Skeletal muscle tissue (tissue), 4 donors: Measurements from ENCODE around the gene PLN. TPM values are rescaled to one million over a fixed set of nuclear protein-coding genes. Genes with fewer than 3 reads are reported as not detected.

Experiments
- H3K27ac ChIP-seq: one replicate; pipeline ENCODE4 v1.7.0; 2013; ENCODE audit warnings: mild to moderate bottlenecking, low read depth, low read length, inconsistent platforms
- H3K27me3 ChIP-seq, 3 donors: one replicate each; pipeline ENCODE4 v1.7.0; 2013; ENCODE audit warnings: low read length in 3 of 3; ENCODE audit not compliant: control insufficient read depth in 3 of 3, insufficient read depth in 3 of 3
- H3K36me3 ChIP-seq, 3 donors: one replicate each; pipeline ENCODE4 v1.7.0; 2013; ENCODE audit warnings: low read length in 3 of 3; ENCODE audit not compliant: control insufficient read depth in 3 of 3, insufficient read depth in 3 of 3
- H3K4me1 ChIP-seq, 3 donors: one replicate each; pipeline ENCODE4 v1.7.0; 2013; ENCODE audit warnings: low read length in 3 of 3, mild to moderate bottlenecking in 3 of 3; ENCODE audit not compliant: control insufficient read depth in 3 of 3, insufficient read depth in 3 of 3
- H3K4me3 ChIP-seq, 3 donors: one replicate each; pipeline ENCODE4 v1.7.0; 2013; ENCODE audit warnings: low read length in 3 of 3
- H3K9ac ChIP-seq, 3 donors: one replicate each; pipeline ENCODE4 v1.7.0; 2013; ENCODE audit warnings: low read length in 3 of 3, mild to moderate bottlenecking in 3 of 3, moderate library complexity in 2 of 3, low read depth in 1 of 3
- H3K9me3 ChIP-seq, 3 donors: one replicate each; pipeline ENCODE4 v1.7.0; 2013; ENCODE audit warnings: low read length in 3 of 3; ENCODE audit not compliant: control insufficient read depth in 3 of 3
- total RNA-seq: library from RNA; depleted of rRNA; stranded (reverse); fragments of >200 nt; gene quantifications from one replicate; pipeline ENCODE4 v1.2.3, GENCODE V29; 2014
- donor health status: Osteomylitis.

The PLN gene
- total RNA-seq, 1 donor from 2014 or later = 18.3 TPM

DNA sequence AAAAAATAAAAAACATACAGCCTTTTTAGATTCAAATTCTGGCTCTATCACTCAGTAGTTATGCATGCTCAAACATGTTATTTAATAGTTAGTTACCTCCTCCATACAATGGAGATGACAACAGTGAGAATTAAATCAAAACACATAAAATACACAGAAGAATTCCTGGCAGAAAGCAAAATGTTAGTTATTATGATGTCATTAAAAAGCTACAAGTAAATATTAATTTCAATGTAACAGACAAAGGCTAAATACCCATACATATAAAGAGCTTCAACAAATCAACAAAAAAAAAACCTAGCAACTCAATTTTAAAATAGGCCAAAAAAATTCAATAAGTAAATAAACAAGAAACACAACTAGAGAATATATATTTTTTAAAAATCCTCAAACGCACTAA is 21.4 kb downstream of the PLN start:
- no peaks in the 10 kb centered on the region for H3K27me3 ChIP-seq
- no peak overlapping the region for H3K27ac ChIP-seq
- H3K9me3 ChIP-seq = peaks cover 7% of the 10 kb centered on the region in 3 donors
- H3K4me3 ChIP-seq = no peak overlapping the region
- H3K36me3 ChIP-seq = peaks cover 4 to 13% (median 8%) of the 10 kb centered on the region in 3 donors
- H3K9ac ChIP-seq = no peak overlapping the region
- H3K4me1 ChIP-seq = peaks cover 8 to 17% (median 12%) of the 10 kb centered on the region in 3 donors

DNA sequence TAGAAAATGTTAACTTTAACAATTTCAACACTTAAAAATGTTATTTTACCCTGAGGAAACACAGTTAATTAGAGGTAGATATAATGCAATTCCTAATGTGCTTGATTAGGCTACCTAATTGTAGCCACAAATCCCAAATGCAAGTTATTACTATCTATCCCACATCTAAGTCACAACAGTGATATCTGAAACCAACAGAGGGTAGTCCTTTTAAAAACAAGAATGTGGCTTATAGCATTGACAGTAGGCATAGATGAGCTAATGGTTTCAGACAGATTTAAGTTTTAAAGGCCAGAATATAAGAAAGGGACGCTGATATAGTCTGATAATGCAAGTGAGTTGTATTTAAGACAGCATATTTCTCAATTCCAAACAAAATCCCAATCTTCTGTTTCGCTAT is 23.0 kb downstream of the PLN start:
- Histone ChIP-seq H3K27ac (no peak overlapping the region), H3K4me1 (peaks cover 8 to 17% (median 12%) of the 10 kb centered on the region in 3 donors), H3K36me3 (peaks cover 8 to 13% (median 12%) of the 10 kb centered on the region in 3 donors), H3K9ac (no peak overlapping the region), H3K9me3 (peaks cover 11 to 13% (median 12%) of the 10 kb centered on the region in 3 donors), H3K4me3 (no peak overlapping the region), H3K27me3 (no peaks in the 10 kb centered on the region)

DNA sequence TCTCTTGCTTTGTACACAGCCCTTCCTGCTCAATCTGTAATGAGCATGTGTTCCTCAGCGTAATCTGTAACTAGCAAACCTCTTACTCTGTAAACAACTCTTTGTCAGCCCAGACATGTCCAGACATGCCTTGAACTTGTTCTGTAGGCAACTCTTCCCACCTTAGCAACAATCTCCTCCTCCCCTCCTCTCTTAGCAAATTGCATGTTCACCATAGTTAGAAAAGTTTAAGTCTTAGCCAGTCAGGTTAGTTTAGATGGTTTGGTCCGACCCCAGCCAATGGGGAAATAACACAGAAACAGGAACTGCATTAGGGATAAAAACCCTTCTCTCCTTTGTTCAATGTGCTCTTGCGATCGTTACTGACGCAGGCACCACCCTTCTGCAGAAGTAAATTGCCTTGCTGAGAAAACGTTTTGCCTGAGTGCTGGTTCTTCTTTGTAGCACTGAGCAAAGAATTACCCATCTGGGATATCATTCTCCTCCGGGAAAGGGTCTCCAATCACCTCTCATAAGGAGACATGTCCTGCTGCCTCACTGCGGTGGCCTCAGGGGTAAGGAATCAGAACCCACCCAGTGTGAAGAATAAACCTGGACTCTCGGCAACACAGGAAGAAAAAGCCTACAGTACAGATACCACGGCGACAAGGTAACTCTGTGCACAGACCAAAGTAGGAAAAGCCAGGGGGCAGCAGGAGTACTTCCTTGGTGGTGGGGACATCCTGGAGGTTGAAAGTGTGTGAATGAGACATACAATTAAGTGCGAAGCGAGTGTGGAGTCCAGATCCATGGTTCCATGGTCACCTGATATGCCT is 26.2 kb downstream of the PLN start:
- H3K9me3 ChIP-seq = peaks cover 13 to 15% (median 14%) of the 10 kb centered on the region in 3 donors
- H3K9ac ChIP-seq = no peak overlapping the region
- H3K27ac ChIP-seq = no peak overlapping the region
- peaks cover 0 to 9% (median 2%) of the 10 kb centered on the region in 3 donors for H3K4me1 ChIP-seq
- peaks cover 8 to 15% (median 12%) of the 10 kb centered on the region in 3 donors for H3K36me3 ChIP-seq
- no peak overlapping the region for H3K4me3 ChIP-seq
- no peaks in the 10 kb centered on the region for H3K27me3 ChIP-seq

DNA sequence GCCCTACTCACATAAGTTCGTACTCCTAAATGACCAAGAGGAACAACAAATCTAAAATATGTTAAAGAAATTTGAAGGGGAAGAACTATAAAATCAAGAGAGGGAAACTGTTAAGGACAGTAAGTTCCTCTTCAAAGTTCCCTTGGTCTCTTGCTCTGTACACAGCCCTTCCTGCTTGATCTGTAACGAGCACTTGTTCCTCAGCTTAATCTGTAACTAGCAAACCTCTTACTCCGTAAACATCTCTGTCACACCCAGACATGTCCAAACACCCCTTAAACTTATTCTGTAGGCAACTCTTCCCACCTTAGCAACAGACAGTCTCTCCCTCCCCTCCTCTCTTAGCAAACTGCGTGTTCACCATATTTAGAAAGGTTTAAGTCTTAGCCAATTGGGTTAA is 29.9 kb downstream of the PLN start:
- Histone ChIP-seq H3K36me3 (peaks cover 8 to 15% (median 12%) of the 10 kb centered on the region in 3 donors), H3K27ac (no peak overlapping the region), H3K9ac (no peak overlapping the region), H3K9me3 (peaks cover 13 to 15% (median 14%) of the 10 kb centered on the region in 3 donors), H3K4me1 (peaks cover 17 to 28% (median 20%) of the 10 kb centered on the region in 3 donors), H3K4me3 (no peak overlapping the region), H3K27me3 (no peaks in the 10 kb centered on the region)

DNA sequence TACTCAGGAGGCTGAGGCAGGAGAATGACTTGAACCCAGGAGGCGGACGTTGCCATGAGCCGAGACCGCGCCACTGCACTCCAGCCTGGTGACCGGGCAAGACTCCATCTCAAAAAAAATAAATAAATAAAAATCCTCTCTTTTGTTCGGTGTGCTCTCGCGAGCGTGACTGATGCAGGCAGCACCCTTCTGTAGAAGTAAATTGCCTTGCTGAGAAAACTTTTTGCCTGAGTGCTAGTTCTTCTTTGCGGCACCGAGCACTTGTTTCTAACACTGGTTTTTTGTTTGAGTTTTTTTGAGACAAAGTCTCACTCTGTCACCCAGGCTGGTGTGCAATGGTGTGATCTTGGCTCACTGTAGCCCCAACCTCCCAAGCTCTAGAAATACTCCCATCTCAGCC is 30.5 kb downstream of the PLN start:
- no peak overlapping the region for H3K27ac ChIP-seq
- peaks cover 13 to 15% (median 14%) of the 10 kb centered on the region in 3 donors for H3K9me3 ChIP-seq
- no peak overlapping the region for H3K4me3 ChIP-seq
- no peaks in the 10 kb centered on the region for H3K27me3 ChIP-seq
- H3K4me1 ChIP-seq = peaks cover 17 to 29% (median 22%) of the 10 kb centered on the region in 3 donors
- peaks cover 8 to 15% (median 12%) of the 10 kb centered on the region in 3 donors for H3K36me3 ChIP-seq
- no peak overlapping the region for H3K9ac ChIP-seq

DNA sequence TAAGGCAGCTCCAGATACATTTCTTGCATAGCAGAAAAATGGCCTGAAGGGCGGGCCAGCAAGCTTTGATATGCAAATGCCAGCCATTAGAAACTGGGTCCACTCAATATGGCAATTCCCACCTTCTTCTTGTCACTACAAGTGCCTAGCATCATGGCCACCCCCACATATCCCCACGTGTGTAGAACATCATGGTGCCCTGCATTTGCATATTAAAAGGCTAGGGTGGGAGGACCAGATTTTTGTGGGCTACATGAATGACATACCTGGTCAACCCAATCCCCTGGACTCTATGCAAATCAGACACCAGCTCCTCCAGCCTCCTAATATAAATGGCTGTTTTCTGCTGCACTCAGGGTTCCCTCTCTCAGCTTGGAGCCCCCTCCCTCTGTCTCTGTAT is 31.7 kb downstream of the PLN start:
- Histone ChIP-seq H3K36me3 (peaks cover under 1 to 5% (median 1%) of the 10 kb centered on the region in 3 donors), H3K4me1 (peaks cover 22 to 37% (median 23%) of the 10 kb centered on the region in 3 donors), H3K27ac (no peak overlapping the region), H3K9me3 (peaks cover 3 to 5% (median 4%) of the 10 kb centered on the region in 3 donors), H3K4me3 (no peak overlapping the region), H3K9ac (no peak overlapping the region), H3K27me3 (no peaks in the 10 kb centered on the region)

DNA sequence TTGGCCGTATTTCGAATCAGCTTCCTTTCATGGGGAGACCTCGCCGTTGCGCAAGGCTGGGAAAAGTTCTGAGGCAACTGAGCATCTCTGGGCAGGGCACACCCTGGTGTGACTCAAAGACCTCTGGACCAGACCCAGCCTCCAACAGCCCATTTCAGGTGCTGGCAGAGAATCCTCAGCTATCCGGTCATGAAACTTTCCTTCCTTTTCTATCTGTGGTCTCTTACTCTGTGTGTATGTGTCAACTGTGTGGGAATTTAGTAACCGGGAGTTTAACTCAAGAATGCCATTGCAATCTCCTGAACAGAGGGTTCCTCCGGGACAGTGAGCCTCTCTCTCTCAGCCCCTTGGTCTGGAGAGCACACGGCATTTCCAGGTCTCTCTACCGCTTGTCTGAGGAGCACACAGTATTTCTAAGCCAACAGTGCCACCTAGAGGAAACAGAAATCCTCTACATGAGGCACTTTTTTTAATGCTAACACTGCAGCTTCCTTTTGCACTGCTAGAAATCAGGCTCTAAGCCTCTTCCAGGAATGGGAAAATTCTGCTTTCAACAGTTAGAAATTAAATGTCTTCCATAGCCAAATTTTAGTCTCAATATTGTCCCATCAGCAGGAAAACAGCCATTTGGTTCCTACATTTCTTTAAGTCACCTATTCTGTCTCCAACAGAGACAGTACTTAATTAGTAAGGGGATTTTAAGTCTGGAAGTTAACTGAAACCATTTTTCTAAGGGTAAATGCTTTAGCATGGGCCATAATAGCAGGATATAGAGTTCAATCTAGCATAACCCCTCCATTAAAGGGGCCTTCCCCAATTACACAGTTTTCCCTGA is 32.7 kb downstream of the PLN start:
- H3K4me1 ChIP-seq = peaks cover 22 to 43% (median 26%) of the 10 kb centered on the region in 3 donors
- H3K9ac ChIP-seq = peak overlapping the region; percentile 4 to 52 (median 35)
- peaks cover 0 to 3% (median 0%) of the 10 kb centered on the region in 3 donors for H3K36me3 ChIP-seq
- peaks cover 0 to 4% (median 2%) of the 10 kb centered on the region in 3 donors for H3K9me3 ChIP-seq
- peak overlapping the region in 2 of 3 donors; percentile 13 to 44 for H3K4me3 ChIP-seq
- peak overlapping the region; percentile 59 for H3K27ac ChIP-seq
- no peaks in the 10 kb centered on the region for H3K27me3 ChIP-seq

DNA sequence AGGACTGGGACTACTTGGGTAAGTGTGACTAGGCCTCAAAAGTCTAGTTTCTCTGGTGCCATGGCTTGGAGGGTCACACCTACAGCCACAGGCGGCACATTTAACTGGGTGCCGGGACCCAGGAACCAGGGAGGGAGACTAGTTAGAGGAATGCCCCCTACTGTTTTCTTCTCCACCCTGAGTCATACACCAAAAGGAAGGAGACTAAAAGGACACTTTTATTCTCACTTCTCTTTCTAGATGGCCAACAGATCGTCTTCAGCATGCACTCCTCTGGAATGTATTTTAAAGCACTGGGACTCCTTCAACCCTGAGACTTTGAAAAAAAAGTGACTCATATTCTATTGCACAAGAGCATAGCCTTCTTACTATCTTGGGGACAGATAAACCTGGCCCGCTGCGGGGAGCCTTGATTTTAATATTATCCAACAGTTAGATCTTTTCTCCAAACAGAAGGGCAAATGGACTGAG is 33.4 kb downstream of the PLN start:
- H3K4me3 ChIP-seq = peak overlapping the region in 1 of 3 donors; percentile 16
- peaks cover 0 to 4% (median 2%) of the 10 kb centered on the region in 3 donors for H3K9me3 ChIP-seq
- peak overlapping the region in 2 of 3 donors; percentile 26 to 45 for H3K9ac ChIP-seq
- no peaks in the 10 kb centered on the region for H3K27me3 ChIP-seq
- no peaks in the 10 kb centered on the region for H3K36me3 ChIP-seq
- H3K4me1 ChIP-seq = peaks cover 22 to 43% (median 27%) of the 10 kb centered on the region in 3 donors
- H3K27ac ChIP-seq = peak overlapping the region; percentile 59

DNA sequence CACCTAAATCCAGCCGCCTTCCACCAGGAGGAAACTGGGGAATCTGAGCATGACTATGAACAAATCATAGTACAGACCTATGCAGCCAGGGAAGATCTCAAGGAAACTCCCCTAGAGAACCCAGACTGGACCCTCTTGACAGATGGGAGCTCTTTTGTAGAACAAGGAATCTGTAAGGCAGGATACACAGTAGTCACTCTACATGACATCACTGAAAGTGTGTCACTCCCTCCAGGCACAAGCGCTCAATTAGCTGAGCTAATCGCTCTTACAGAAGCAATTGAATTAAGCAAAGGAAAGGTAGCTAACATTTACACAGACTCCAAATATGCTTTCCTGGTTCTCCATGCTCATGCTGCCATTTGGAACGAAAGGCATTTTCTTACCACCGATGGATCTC is 36.8 kb downstream of the PLN start:
- Histone ChIP-seq H3K9ac (no peak overlapping the region), H3K9me3 (no peaks in the 10 kb centered on the region), H3K36me3 (no peaks in the 10 kb centered on the region), H3K4me1 (peaks cover 32 to 60% (median 49%) of the 10 kb centered on the region in 3 donors), H3K4me3 (no peak overlapping the region), H3K27ac (no peak overlapping the region), H3K27me3 (no peaks in the 10 kb centered on the region)
